Upper lobe of left lung (tissue), 6 donors: ENCODE data around the gene TOM1L2. TPM values are rescaled to one million over a fixed set of nuclear protein-coding genes. Genes with fewer than 3 reads are reported as not detected.
A peak's percentile ranks its signal among the peaks of the same experiment; 100 is the strongest.

Experiments
- ATAC-seq, 2 donors: fragments of 200-7000 bp; cut with Tn5 transposase; one replicate each; pipeline ENCODE4 v1.9.1; 2022; ENCODE audit warnings: mild to moderate bottlenecking in 2 of 2, moderate library complexity in 2 of 2; ENCODE audit not compliant: low FRiP score in 2 of 2
- DNase-seq, 2 donors: peaks; one replicate each; pipeline ENCODE4 v3.0.0-alpha.2; 2019 to 2020
- H3K27ac ChIP-seq, 4 donors: fragments of 200-600 bp; sonication (generic); one replicate each; pipeline ENCODE4 v1.5.1; 2016 to 2019
- H3K27me3 ChIP-seq, 4 donors: fragments of 200-600 bp; sonication (generic); one replicate each; pipeline ENCODE4 v1.5.1; 2017 to 2019
- H3K36me3 ChIP-seq, 4 donors: fragments of 200-600 bp; sonication (generic); one replicate each; pipeline ENCODE4 v1.5.1; 2016 to 2019
- H3K4me1 ChIP-seq, 4 donors: fragments of 200-600 bp; sonication (generic); one replicate each; pipeline ENCODE4 v1.5.1; 2018 to 2019
- H3K4me3 ChIP-seq, 4 donors: fragments of 200-600 bp; sonication (generic); one replicate each; pipeline ENCODE4 v1.5.1; 2017 to 2019; ENCODE audit warnings: mild to moderate bottlenecking in 2 of 4, moderate library complexity in 1 of 4
- H3K9me3 ChIP-seq, 4 donors: fragments of 200-600 bp; sonication (generic); one replicate each; pipeline ENCODE4 v1.5.1; 2018 to 2019
- CTCF ChIP-seq, 6 experiments: fragments of 450-650 bp in 4 of 6; fragments of 200-600 bp in 2 of 6; sonication (generic) in 2 of 6; IDR thresholded peaks; one replicate each; pipeline ENCODE4 v1.5.1; 2016 to 2019; ENCODE audit warnings: antibody characterized with exemption in 6 of 6
- EP300 ChIP-seq, 4 donors: sonication (generic); formaldehyde crosslinking; IDR thresholded peaks; one replicate each; pipeline ENCODE4 v1.5.1; 2017; ENCODE audit warnings: antibody characterized with exemption in 4 of 4, control low read depth in 2 of 4
- POLR2A ChIP-seq, 4 donors: fragments of 450-650 bp; IDR thresholded peaks; one replicate each; pipeline ENCODE4 v1.5.1; 2016 to 2017; ENCODE audit warnings: antibody characterized with exemption in 4 of 4, mild to moderate bottlenecking in 2 of 4
- POLR2AphosphoS5 ChIP-seq, 2 donors: sonication (generic); formaldehyde crosslinking; IDR thresholded peaks; one replicate each; pipeline ENCODE4 v1.5.1; 2017; ENCODE audit warnings: antibody characterized with exemption in 2 of 2
- WGBS, 2 donors: methylation state at CpG; one replicate each; pipeline ENCODE4 v1.1.5; 2017 to 2018; 5-methylcytosine and 5-hydroxymethylcytosine counted together
- total RNA-seq, 6 donors: library from RNA; depleted of rRNA in 4 of 6; stranded (reverse); fragments of >200 nt in 4 of 6; gene quantifications; one replicate each; pipeline versions ENCODE4 v1.1.0 to v1.2.1, GENCODE V29; 2016 to 2021
- donor health status: DM: no; HTN: no; CAD: no; lungs with moderate emphysema.
- donor health status: DM: no; HTN: yes; CAD: no; lungs with severe emphysema.

TOM1L2 gene
- total RNA-seq, 6 donors from 2014 or later: 54.2 to 134 (median 72.9) TPM

GRCh38 chr17:17798573-17799255 lies 173.5 kb downstream of the TOM1L2 start:
- Histone ChIP-seq H3K36me3 (peaks cover 3 to 79% (median 51%) of the 10 kb centered on the region in 4 donors), H3K27me3 (no peaks in the 10 kb centered on the region), H3K27ac (no peak overlapping the region), H3K9me3 (no peaks in the 10 kb centered on the region), H3K4me3 (no peak overlapping the region), H3K4me1 (no peaks in the 10 kb centered on the region)
- ATAC-seq: no peak
- DNase-seq: peak in 1 of 2 donors; percentile 54
- TF ChIP-seq POLR2AphosphoS5 (IDR thresholded peaks at IDR 0.05) (no peak), EP300 (IDR thresholded peaks at IDR 0.05) (no peak), POLR2A (IDR thresholded peaks at IDR 0.05) (no peak), CTCF (IDR thresholded peaks at IDR 0.05) (no peak)
- WGBS, 2 donors: 90 to 92% methylated on average over 10 to 14 of the region's 16 CpGs

- Histone ChIP-seq H3K27me3 (no peaks in the 10 kb centered on the region), H3K9me3 (no peaks in the 10 kb centered on the region), H3K4me1 (peaks cover 0 to 4% (median under 1%) of the 10 kb centered on the region in 4 donors), H3K4me3 (no peak overlapping the region), H3K36me3 (peaks cover 3 to 79% (median 56%) of the 10 kb centered on the region in 4 donors), H3K27ac (no peak overlapping the region)
- DNase-seq (peak in 1 of 2 donors; percentile 80), ATAC-seq (no peak)
- WGBS, 2 donors: 96% methylated on average over 14 to 24 of the region's 25 CpGs
- TF ChIP-seq POLR2A (IDR thresholded peaks at IDR 0.05) (no peak), CTCF (IDR thresholded peaks at IDR 0.05) (no peak), POLR2AphosphoS5 (IDR thresholded peaks at IDR 0.05) (no peak), EP300 (IDR thresholded peaks at IDR 0.05) (no peak)
Observed at GRCh38 chr17:17798010-17798556, 174.1 kb downstream of the TOM1L2 start.

- Histone ChIP-seq H3K27me3 (no peaks in the 10 kb centered on the region), H3K4me1 (peaks cover 4 to 12% (median 7%) of the 10 kb centered on the region in 4 donors), H3K36me3 (peaks cover 3 to 79% (median 56%) of the 10 kb centered on the region in 4 donors), H3K9me3 (no peaks in the 10 kb centered on the region), H3K27ac (no peak overlapping the region), H3K4me3 (no peak overlapping the region)
- TF ChIP-seq CTCF (IDR thresholded peaks at IDR 0.05) (no peak), POLR2AphosphoS5 (IDR thresholded peaks at IDR 0.05) (no peak), POLR2A (IDR thresholded peaks at IDR 0.05) (no peak), EP300 (IDR thresholded peaks at IDR 0.05) (no peak)
- peak in 1 of 2 donors; percentile 73 for DNase-seq
- WGBS, 2 donors: 93 to 98% methylated on average over 20 to 29 of the region's 30 CpGs
- no peak for ATAC-seq
Observed at GRCh38 chr17:17797119-17797809, 174.9 kb downstream of the TOM1L2 start.

GRCh38 chr17:17796787-17797061 lies 175.5 kb downstream of the TOM1L2 start:
- WGBS, 2 donors: 98 to 100% methylated on average over 3 to 13 of the region's 13 CpGs
- no peak for ATAC-seq

More at GRCh38 chr17:17796787-17797061, 175.5 kb downstream of the TOM1L2 start:
- peaks cover 7 to 18% (median 12%) of the 10 kb centered on the region in 4 donors for H3K4me1 ChIP-seq
- H3K4me3 ChIP-seq: no peak overlapping the region
- peaks cover 3 to 79% (median 55%) of the 10 kb centered on the region in 4 donors for H3K36me3 ChIP-seq
- DNase-seq: no peak
- H3K27me3 ChIP-seq: no peaks in the 10 kb centered on the region
- no peak overlapping the region for H3K27ac ChIP-seq
- TF ChIP-seq EP300 (IDR thresholded peaks at IDR 0.05) (no peak), POLR2AphosphoS5 (IDR thresholded peaks at IDR 0.05) (no peak), POLR2A (IDR thresholded peaks at IDR 0.05) (no peak), CTCF (IDR thresholded peaks at IDR 0.05) (no peak)
- H3K9me3 ChIP-seq: no peaks in the 10 kb centered on the region
